Measurements from ENCODE around the gene COPS6.

COPS6 gene

GRCh38 chr7:100072462-100072861, 16.3 kb upstream of the COPS6 start:
- Histone ChIP-seq H3K4me1 (ENCODE audit: low read depth, poor library complexity, severe bottlenecking) (no peaks in the 10 kb centered on the region), H3K27me3 (ENCODE audit: insufficient read depth, low read depth) (no peaks in the 10 kb centered on the region), H3K79me2 (ENCODE audit: insufficient read depth, low read depth) (no peaks in the 10 kb centered on the region), H3K9ac (no peak overlapping the region), H3K27ac (no peak overlapping the region), H2AFZ (ENCODE audit: low read depth) (no peak overlapping the region), H3K4me2 (no peak overlapping the region), H3K4me3 (IDR thresholded peaks at IDR 0.05; ENCODE audit: insufficient read depth, low read depth, low read length) (no peak overlapping the region), H3K36me3 (ENCODE audit: insufficient read depth) (peaks cover 30% of the 10 kb centered on the region; the same call in 1 of the 2 replicates), H4K20me1 (ENCODE audit: insufficient read depth) (no peaks in the 10 kb centered on the region)
- TF ChIP-seq CTCF (conservative IDR thresholded peaks at IDR 0.05; ENCODE audit: low read depth, low read length), result no peak

- Histone ChIP-seq H3K27ac (no peak overlapping the region), H3K27me3 (ENCODE audit: insufficient read depth, low read depth) (no peaks in the 10 kb centered on the region), H3K79me2 (ENCODE audit: insufficient read depth, low read depth) (peaks cover 21% of the 10 kb centered on the region), H3K4me2 (no peak overlapping the region), H2AFZ (ENCODE audit: low read depth) (no peak overlapping the region), H4K20me1 (ENCODE audit: insufficient read depth) (no peaks in the 10 kb centered on the region), H3K36me3 (ENCODE audit: insufficient read depth) (peaks cover 32% of the 10 kb centered on the region; the same call in 1 of the 2 replicates), H3K4me3 (IDR thresholded peaks at IDR 0.05; ENCODE audit: insufficient read depth, low read depth, low read length) (no peak overlapping the region), H3K9ac (no peak overlapping the region), H3K4me1 (ENCODE audit: low read depth, poor library complexity, severe bottlenecking) (no peaks in the 10 kb centered on the region)
- TF ChIP-seq CTCF (conservative IDR thresholded peaks at IDR 0.05; ENCODE audit: low read depth, low read length), result no peak
Measured at GRCh38 chr7:100074841-100075240, 13.9 kb upstream of the COPS6 start.

GRCh38 chr7:100075418-100075817, 13.4 kb upstream of the COPS6 start:
- Histone ChIP-seq H3K4me2 (no peak overlapping the region), H3K27ac (no peak overlapping the region), H3K27me3 (ENCODE audit: insufficient read depth, low read depth) (no peaks in the 10 kb centered on the region), H3K4me1 (ENCODE audit: low read depth, poor library complexity, severe bottlenecking) (peaks cover 2% of the 10 kb centered on the region), H3K36me3 (ENCODE audit: insufficient read depth) (peaks cover 34% of the 10 kb centered on the region; the same call in 1 of the 2 replicates), H3K4me3 (IDR thresholded peaks at IDR 0.05; ENCODE audit: insufficient read depth, low read depth, low read length) (no peak overlapping the region), H4K20me1 (ENCODE audit: insufficient read depth) (no peaks in the 10 kb centered on the region), H2AFZ (ENCODE audit: low read depth) (no peak overlapping the region), H3K9ac (no peak overlapping the region), H3K79me2 (ENCODE audit: insufficient read depth, low read depth) (peaks cover 26% of the 10 kb centered on the region)
- TF ChIP-seq CTCF (conservative IDR thresholded peaks at IDR 0.05; ENCODE audit: low read depth, low read length), result no peak

- H2AFZ ChIP-seq (ENCODE audit: low read depth), result no peak overlapping the region
- peaks cover 27% of the 10 kb centered on the region; the same call in 1 of the 2 replicates for H3K36me3 ChIP-seq (ENCODE audit: insufficient read depth)
- peaks cover 37% of the 10 kb centered on the region for H3K79me2 ChIP-seq (ENCODE audit: insufficient read depth, low read depth)
- no peak overlapping the region for H3K27ac ChIP-seq
- H3K27me3 ChIP-seq (ENCODE audit: insufficient read depth, low read depth), result no peaks in the 10 kb centered on the region
- H3K4me1 ChIP-seq (ENCODE audit: low read depth, poor library complexity, severe bottlenecking), result peaks cover 8% of the 10 kb centered on the region
- H3K9ac ChIP-seq, result no peak overlapping the region
- H3K4me3 ChIP-seq (IDR thresholded peaks at IDR 0.05; ENCODE audit: insufficient read depth, low read depth, low read length), result no peak overlapping the region
- no peak overlapping the region for H3K4me2 ChIP-seq
- no peak for TF ChIP-seq CTCF (conservative IDR thresholded peaks at IDR 0.05; ENCODE audit: low read depth, low read length)
- H4K20me1 ChIP-seq (ENCODE audit: insufficient read depth), result no peaks in the 10 kb centered on the region
Measured at GRCh38 chr7:100077205-100077604, 11.6 kb upstream of the COPS6 start.
